Fibroblast of the aortic adventitia (primary cell): ENCODE results near the gene KIR3DL1. TPM values are rescaled to one million over a fixed set of nuclear protein-coding genes. Genes with fewer than 3 reads are reported as not detected.
"Not testable (repeated sequence)": the region's sequence is repeated elsewhere in the genome, so short reads cannot be mapped to it uniquely, and the experiment has no call there.

ENCODE experiments used
- DNase-seq: peaks from one replicate; pipeline ENCODE4 v3.0.0-alpha.2; 2010; ENCODE audit warnings: low read depth
- H3K4me3 ChIP-seq: 2 replicates; pipeline ENCODE4 v1.5.1; 2011; ENCODE audit warnings: low read depth, mild to moderate bottlenecking, control low read depth, low read length, moderate library complexity
- CTCF ChIP-seq: IDR thresholded peaks from 2 replicates; pipeline ENCODE4 v1.5.1; 2011; ENCODE audit warnings: mild to moderate bottlenecking, low read length, control low read depth, inconsistent platforms; ENCODE audit not compliant: insufficient read depth
- total RNA-seq: library from RNA; depleted of rRNA; stranded (reverse); fragments of >200 nt; gene quantifications from 2 replicates; pipeline ENCODE4 v1.2.3, GENCODE V29; 2012; ENCODE audit warnings: low replicate concordance

The KIR3DL1 gene
- total RNA-seq: not detected in 2 replicates

GRCh38 chr19:54816251-54816650, at the start of gene KIR3DL1:
Gene KIR3DL1, plus strand, starts transcription at chr19:54816468.
- DNase-seq, H3K4me3 ChIP-seq: not testable (repeated sequence)

DNA sequence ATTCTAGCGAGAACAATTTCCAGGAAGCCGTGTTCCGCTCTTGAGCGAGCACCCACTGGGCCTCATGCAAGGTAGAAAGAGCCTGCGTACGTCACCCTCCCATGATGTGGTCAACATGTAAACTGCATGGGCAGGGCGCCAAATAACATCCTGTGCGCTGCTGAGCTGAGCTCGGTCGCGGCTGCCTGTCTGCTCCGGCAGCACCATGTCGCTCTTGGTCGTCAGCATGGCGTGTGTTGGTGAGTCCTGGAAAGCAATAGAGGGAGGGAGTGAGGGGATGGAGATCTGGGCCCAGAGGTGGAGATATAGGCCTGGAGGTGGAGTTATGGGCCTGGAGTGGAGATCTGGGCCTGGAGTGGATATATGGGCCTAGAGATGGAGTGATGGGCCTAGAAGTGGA, 46.6 kb upstream of the KIR3DL1 start, which contains the start of gene KIR2DL1:
Gene KIR2DL1 (plus strand): TSS at position 148 of the 400 bp plus-strand sequence. CDS start 58 bp downstream, at position 206.
- not testable (repeated sequence) for DNase-seq, H3K4me3 ChIP-seq

- H3K4me3 ChIP-seq, DNase-seq: not testable (repeated sequence)
These were observed 45.8 kb upstream of the KIR3DL1 start for GRCh38 chr19:54770511-54770910.

- DNase-seq: not testable (repeated sequence)
These were observed 45.0 kb upstream of the KIR3DL1 start for GRCh38 chr19:54771018-54771960.

DNA sequence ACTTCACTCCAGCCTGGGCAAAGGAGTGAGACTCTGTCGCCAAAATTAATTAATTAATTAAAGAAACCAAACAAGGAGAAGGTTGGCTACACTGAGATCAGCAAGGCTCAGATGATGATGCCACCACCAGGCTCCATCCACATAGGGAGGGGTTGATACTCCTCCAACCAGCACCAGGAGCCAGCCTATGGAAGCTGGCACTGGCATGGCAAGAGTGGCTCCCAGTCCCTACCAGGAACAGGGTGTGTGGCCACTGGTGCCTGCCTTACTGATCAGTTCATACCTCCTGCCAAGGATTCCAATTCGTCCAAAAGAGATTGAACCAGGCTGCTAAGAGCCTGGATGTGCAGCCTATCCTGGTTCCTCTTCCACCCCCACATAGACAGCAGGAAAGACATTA, 43.6 kb upstream of the KIR3DL1 start:
- not testable (repeated sequence) for H3K4me3 ChIP-seq, DNase-seq

More at GRCh38 chr19:54771018-54771960, 45.0 kb upstream of the KIR3DL1 start:
- not testable (repeated sequence) for H3K4me3 ChIP-seq

GRCh38 chr19:54775095-54775815, 41.0 kb upstream of the KIR3DL1 start:
- not testable (repeated sequence) for DNase-seq, H3K4me3 ChIP-seq

- H3K4me3 ChIP-seq, DNase-seq: not testable (repeated sequence)
These were observed 40.4 kb upstream of the KIR3DL1 start for GRCh38 chr19:54775830-54776229.

DNA sequence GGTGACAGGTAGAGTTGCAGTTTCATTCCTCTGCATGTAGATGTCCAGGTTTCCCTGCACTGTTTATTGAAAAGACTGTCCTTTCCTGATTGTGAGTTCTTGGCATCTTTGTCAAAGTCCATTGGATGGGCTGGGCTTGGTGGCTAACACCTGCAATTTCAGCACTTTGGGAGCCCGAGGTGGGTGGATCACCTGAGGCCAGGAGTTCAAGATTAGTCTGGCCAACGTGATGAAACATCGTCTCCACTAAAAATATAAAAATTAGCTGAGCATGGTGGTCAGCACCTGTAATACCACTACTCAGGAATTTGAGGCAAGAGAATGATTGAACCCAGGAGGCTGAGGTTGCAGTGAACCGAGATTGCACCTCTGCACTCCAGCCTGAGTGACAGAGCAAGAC, 38.4 kb upstream of the KIR3DL1 start:
- not testable (repeated sequence) for DNase-seq

GRCh38 chr19:54778896-54779295, 37.4 kb upstream of the KIR3DL1 start:
- H3K4me3 ChIP-seq, DNase-seq: not testable (repeated sequence)

More for the DNA sequence above, 38.4 kb upstream of the KIR3DL1 start:
- H3K4me3 ChIP-seq: not testable (repeated sequence)

DNA sequence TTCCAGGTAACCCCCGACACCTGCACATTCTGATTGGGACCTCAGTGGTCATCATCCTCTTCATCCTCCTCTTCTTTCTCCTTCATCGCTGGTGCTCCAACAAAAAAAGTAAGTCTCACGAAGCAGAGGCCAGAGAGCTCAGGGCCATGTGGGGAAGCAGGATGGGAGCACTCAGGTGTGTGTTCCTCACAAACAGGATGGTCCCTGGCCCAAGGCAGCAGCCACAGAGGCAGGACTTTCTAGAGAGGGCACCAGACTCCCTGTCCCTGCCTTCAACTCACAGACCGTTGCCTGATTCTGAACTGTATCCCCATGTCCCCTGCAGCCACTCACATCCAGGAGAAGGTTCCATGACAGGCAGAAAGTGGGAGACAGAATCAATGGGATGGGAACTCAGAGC, 33.4 kb upstream of the KIR3DL1 start:
- DNase-seq, H3K4me3 ChIP-seq: not testable (repeated sequence)

- H3K4me3 ChIP-seq, DNase-seq: not testable (repeated sequence)
These were observed 30.1 kb upstream of the KIR3DL1 start for GRCh38 chr19:54786091-54786723.

DNA sequence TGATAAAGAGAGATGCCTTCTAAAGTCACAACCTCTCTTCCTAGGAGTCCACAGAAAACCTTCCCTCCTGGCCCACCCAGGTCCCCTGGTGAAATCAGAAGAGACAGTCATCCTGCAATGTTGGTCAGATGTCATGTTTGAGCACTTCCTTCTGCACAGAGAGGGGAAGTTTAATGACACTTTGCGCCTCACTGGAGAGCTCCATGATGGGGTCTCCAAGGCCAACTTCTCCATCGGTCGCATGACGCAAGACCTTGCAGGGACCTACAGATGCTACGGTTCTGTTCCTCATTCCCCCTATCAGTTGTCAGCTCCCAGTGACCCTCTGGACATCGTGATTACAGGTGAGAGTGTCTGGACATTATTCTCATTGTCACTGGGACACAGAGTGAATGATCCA, 28.1 kb upstream of the KIR3DL1 start:
- not testable (repeated sequence) for H3K4me3 ChIP-seq, DNase-seq

- DNase-seq: no peak
- no peak overlapping the region for H3K4me3 ChIP-seq
- TF ChIP-seq CTCF: no peak
These were observed 25.6 kb upstream of the KIR3DL1 start for GRCh38 chr19:54790711-54791110.
